ENCODE results near the gene MDP1. TPM values are rescaled to one million over a fixed set of nuclear protein-coding genes. Genes with fewer than 3 reads are reported as not detected.

MDP1 gene
- total and polyA plus RNA-seq, 10 of the 15 experiments (the other 5 are each of a cell fraction or from before 2014, with no cell fraction given) = 10.4 to 45.8 (median 23.5) TPM

GRCh38 chr14:24195186-24196070, 20.4 kb downstream of the MDP1 start, which contains the start of gene TM9SF1 (continued):
- TF ChIP-seq ESRRA (IDR thresholded peaks at IDR 0.05; ENCODE audit: low read length) (no peak), ZNF622 (IDR thresholded peaks at IDR 0.05) (no peak), PAX8 (IDR thresholded peaks at IDR 0.05) (no peak), ETV6 (conservative IDR thresholded peaks at IDR 0.05 in 1 of 2, IDR thresholded peaks at IDR 0.05 in 1 of 2; ENCODE audit: borderline replicate concordance in 1 of 2, low read depth in 1 of 2) (no peak), ZNF384 (IDR thresholded peaks at IDR 0.05; ENCODE audit: borderline replicate concordance, low read depth, low read length) (no peak), SMAD5 (IDR thresholded peaks at IDR 0.05; ENCODE audit: low read depth) (no peak; the same call in 1 of the 2 replicates), KDM1A (IDR thresholded peaks at IDR 0.05; ENCODE audit: borderline replicate concordance) (no peak), CREM (IDR thresholded peaks at IDR 0.05; ENCODE audit: low read depth) (peak; percentile 94), E4F1 (IDR thresholded peaks at IDR 0.05; ENCODE audit: borderline replicate concordance, partially characterized antibody) (peak; percentile 86), ATF3 (IDR thresholded peaks at IDR 0.05; ENCODE audit: borderline replicate concordance, extremely low read depth, low read depth, low read length) (no peak), MLLT1 (IDR thresholded peaks at IDR 0.05) (no peak), PML (IDR thresholded peaks at IDR 0.05; ENCODE audit: low read length) (no peak), ZBTB4 (CRISPR knock-in tag; IDR thresholded peaks at IDR 0.05) (no peak), MEF2B (IDR thresholded peaks at IDR 0.05; ENCODE audit: partially characterized antibody, poor library complexity, severe bottlenecking) (peak; percentile 97), TBL1XR1 (IDR thresholded peaks at IDR 0.05; ENCODE audit: low read depth, low read length) (peak; percentile 17; the same call in 1 of the 2 replicates), IKZF2 (IDR thresholded peaks at IDR 0.05) (peak in 1 of 2 experiments; percentile 24; a peak in 2 of 4 replicates), NFYB (IDR thresholded peaks at IDR 0.05; ENCODE audit: insufficient read depth, low read depth, low read length) (no peak), NBN (IDR thresholded peaks at IDR 0.05) (peak; percentile 87; the same call in 1 of the 2 replicates), CBX3 (IDR thresholded peaks at IDR 0.05; ENCODE audit: borderline replicate concordance, low read depth) (no peak), POLR2A (IDR thresholded peaks at IDR 0.05; ENCODE audit: low read depth, low read length) (peak; percentile 95), KAT2A (conservative IDR thresholded peaks at IDR 0.05; ENCODE audit: control insufficient read depth, low read depth, low read length) (no peak), TAF1 (IDR thresholded peaks at IDR 0.05; ENCODE audit: borderline replicate concordance, low read depth, low read length) (peak; percentile 61; the same call in 1 of the 2 replicates), ZNF274 (IDR thresholded peaks at IDR 0.05; ENCODE audit: insufficient read depth, insufficient read length) (no peak)

All from GM12878 (cell line).